GM23338 (cell line): ENCODE measurements around the gene TRIO. TPM values are rescaled to one million over a fixed set of nuclear protein-coding genes. Genes with fewer than 3 reads are reported as not detected.

Source experiments
- ATAC-seq: fragments of 200-7000 bp; cut with Tn5 transposase; 3 replicates; pipeline ENCODE4 v1.9.1; 2020
- DNase-seq: peaks from one replicate; pipeline ENCODE4 v3.0.0-alpha.2; 2015; ENCODE audit warnings: low spot score
- H2AFZ ChIP-seq: fragments of 200-600 bp; sonication (generic); 2 replicates; pipeline ENCODE4 v1.8.0; 2016; ENCODE audit warnings: antibody characterized with exemption, mild to moderate bottlenecking, moderate library complexity
- H3F3A ChIP-seq: fragments of 200-600 bp; sonication (generic); replicated peaks from 2 replicates; pipeline ENCODE4 v1.8.0; 2017; ENCODE audit warnings: antibody characterized with exemption, mixed run types, low read depth
- H3K27ac ChIP-seq: fragments of 200-600 bp; sonication (generic); 2 replicates; pipeline ENCODE4 v1.6.1; 2016; ENCODE audit warnings: low read depth
- H3K27me3 ChIP-seq: fragments of 200-600 bp; sonication (generic); 2 replicates; pipeline ENCODE4 v1.8.0; 2016; ENCODE audit warnings: mild to moderate bottlenecking, mixed run types, moderate library complexity; ENCODE audit not compliant: insufficient read depth
- H3K36me3 ChIP-seq: fragments of 200-600 bp; sonication (generic); 2 replicates; pipeline ENCODE4 v1.8.0; 2016; ENCODE audit warnings: mild to moderate bottlenecking; ENCODE audit not compliant: insufficient read depth
- H3K4me1 ChIP-seq: fragments of 200-600 bp; sonication (generic); 2 replicates; pipeline ENCODE4 v1.8.0; 2016; ENCODE audit warnings: mild to moderate bottlenecking, moderate library complexity; ENCODE audit not compliant: insufficient read depth
- H3K4me2 ChIP-seq: fragments of 200-600 bp; sonication (generic); 2 replicates; pipeline ENCODE4 v1.7.1; 2017; ENCODE audit warnings: mixed run types
- H3K4me3 ChIP-seq: fragments of 200-600 bp; sonication (generic); 2 replicates; pipeline ENCODE4 v1.6.1; 2016; ENCODE audit warnings: mixed run types
- H3K79me2 ChIP-seq: fragments of 200-600 bp; sonication (generic); replicated peaks from 2 replicates; pipeline ENCODE4 v1.8.0; 2017; ENCODE audit warnings: mild to moderate bottlenecking; ENCODE audit not compliant: insufficient read depth
- H3K9me2 ChIP-seq: fragments of 200-600 bp; sonication (generic); 2 replicates; pipeline ENCODE4 v1.8.0; 2017; ENCODE audit not compliant: insufficient read depth
- H4K20me1 ChIP-seq: fragments of 200-600 bp; sonication (generic); replicated peaks from 2 replicates; pipeline ENCODE4 v1.8.0; 2017; ENCODE audit warnings: mild to moderate bottlenecking; ENCODE audit not compliant: insufficient read depth
- H3K27ac Mint-ChIP-seq: 2 replicates; pipeline ENCODE4 v1.8.0; 2020; ENCODE audit warnings: inconsistent platforms, mild to moderate bottlenecking, moderate library complexity, mixed read lengths
- H3K27me3 Mint-ChIP-seq: 3 replicates; pipeline ENCODE4 v1.8.0; 2022; ENCODE audit warnings: low read depth, mild to moderate bottlenecking, moderate library complexity, mixed read lengths, inconsistent platforms; ENCODE audit not compliant: insufficient read depth, poor library complexity
- H3K36me3 Mint-ChIP-seq: 3 replicates; pipeline ENCODE4 v1.8.0; 2021; ENCODE audit warnings: low read depth, mild to moderate bottlenecking, inconsistent platforms, moderate library complexity, mixed read lengths
- H3K4me1 Mint-ChIP-seq: 3 replicates; pipeline ENCODE4 v1.8.0; 2020; ENCODE audit warnings: mild to moderate bottlenecking, inconsistent platforms, mixed read lengths
- H3K4me3 Mint-ChIP-seq: 3 replicates; pipeline ENCODE4 v1.8.0; 2021; ENCODE audit warnings: moderate library complexity, mild to moderate bottlenecking, inconsistent platforms, mixed read lengths
- H3K9me3 Mint-ChIP-seq: 3 replicates; pipeline ENCODE4 v1.8.0; 2020; ENCODE audit warnings: moderate library complexity, mild to moderate bottlenecking, inconsistent platforms, mixed read lengths
- CREB1 ChIP-seq: fragments of 250-450 bp; sonication (Bioruptor Pico); IDR thresholded peaks from 2 replicates; pipeline ENCODE4 v1.5.0; 2020; ENCODE audit warnings: low read depth, mild to moderate bottlenecking, moderate library complexity
- EZH2 ChIP-seq: fragments of 200-600 bp; sonication (generic); IDR thresholded peaks from one replicate; pipeline ENCODE4 v1.8.0; 2017; ENCODE audit warnings: antibody characterized with exemption, mild to moderate bottlenecking, low read depth; ENCODE audit not compliant: unreplicated experiment
- EZH2phosphoT487 ChIP-seq: fragments of 200-600 bp; sonication (generic); IDR thresholded peaks from one replicate; pipeline ENCODE4 v1.8.1; 2018; ENCODE audit warnings: antibody characterized with exemption; ENCODE audit not compliant: unreplicated experiment
- JUNB ChIP-seq: IDR thresholded peaks from one replicate; pipeline ENCODE4 v1.6.1; 2016; ENCODE audit warnings: antibody characterized with exemption; ENCODE audit not compliant: unreplicated experiment
- NANOG ChIP-seq: IDR thresholded peaks from 2 replicates; pipeline ENCODE4 v1.6.1; 2016; ENCODE audit warnings: antibody characterized with exemption, borderline replicate concordance
- POLR2AphosphoS5 ChIP-seq: IDR thresholded peaks from 2 replicates; pipeline ENCODE4 v1.6.1; 2016; ENCODE audit warnings: antibody characterized with exemption, low read depth
- STAT1 ChIP-seq: IDR thresholded peaks from one replicate; pipeline ENCODE4 v1.6.1; 2016; ENCODE audit warnings: antibody characterized with exemption; ENCODE audit not compliant: unreplicated experiment
- ZNF114 ChIP-seq: fragments of 250-450 bp; sonication (Bioruptor Pico); IDR thresholded peaks from 2 replicates; pipeline ENCODE4 v1.5.0; 2020; ENCODE audit warnings: mild to moderate bottlenecking, moderate library complexity
- ZNF331 ChIP-seq: fragments of 250-450 bp; sonication (Bioruptor Pico); IDR thresholded peaks from 2 replicates; pipeline ENCODE4 v1.5.0; 2020; ENCODE audit warnings: low read depth, mild to moderate bottlenecking, moderate library complexity
- polyA plus RNA-seq: library from polyadenylated mRNA; unstranded; fragments of >200 nt; fragmentation: Nextera tagmentation; extraction: Ambion mirVana; gene quantifications from 2 replicates; pipeline ENCODE4 v1.2.1, GENCODE V29; 2016
- total RNA-seq: library from RNA; depleted of rRNA; stranded (reverse); fragments of >200 nt; shearing (Covaris generic); gene quantifications from 2 replicates; pipeline ENCODE4 v1.2.3, GENCODE V29; 2014
- TF ChIP-seq, protein P1 (sequence below): fragments of 250-450 bp; sonication (Bioruptor Pico); IDR thresholded peaks from 2 replicates; pipeline ENCODE4 v1.5.0; 2020; ENCODE audit warnings: mild to moderate bottlenecking, moderate library complexity
- TF ChIP-seq, protein P2 (sequence below): IDR thresholded peaks from 2 replicates; pipeline ENCODE4 v1.6.1; 2016; ENCODE audit warnings: antibody characterized with exemption
- TF ChIP-seq, protein P3 (sequence below), 2 experiments: fragments of 200-600 bp in 1 of 2; sonication (generic) in 1 of 2; conservative IDR thresholded peaks; 2 replicates each; pipeline versions ENCODE4 v1.5.1 to v1.6.1; 2016 to 2017; ENCODE audit warnings: antibody characterized with exemption in 2 of 2, low read depth in 2 of 2, mild to moderate bottlenecking in 2 of 2, moderate library complexity in 1 of 2
- TF ChIP-seq, protein P4 (sequence below): IDR thresholded peaks from one replicate; pipeline ENCODE4 v1.6.1; 2018; ENCODE audit warnings: antibody characterized with exemption; ENCODE audit not compliant: unreplicated experiment

TRIO gene
- total and polyA plus RNA-seq, 2 experiments from 2014 or later: 13.8 to 113 TPM

DNA sequence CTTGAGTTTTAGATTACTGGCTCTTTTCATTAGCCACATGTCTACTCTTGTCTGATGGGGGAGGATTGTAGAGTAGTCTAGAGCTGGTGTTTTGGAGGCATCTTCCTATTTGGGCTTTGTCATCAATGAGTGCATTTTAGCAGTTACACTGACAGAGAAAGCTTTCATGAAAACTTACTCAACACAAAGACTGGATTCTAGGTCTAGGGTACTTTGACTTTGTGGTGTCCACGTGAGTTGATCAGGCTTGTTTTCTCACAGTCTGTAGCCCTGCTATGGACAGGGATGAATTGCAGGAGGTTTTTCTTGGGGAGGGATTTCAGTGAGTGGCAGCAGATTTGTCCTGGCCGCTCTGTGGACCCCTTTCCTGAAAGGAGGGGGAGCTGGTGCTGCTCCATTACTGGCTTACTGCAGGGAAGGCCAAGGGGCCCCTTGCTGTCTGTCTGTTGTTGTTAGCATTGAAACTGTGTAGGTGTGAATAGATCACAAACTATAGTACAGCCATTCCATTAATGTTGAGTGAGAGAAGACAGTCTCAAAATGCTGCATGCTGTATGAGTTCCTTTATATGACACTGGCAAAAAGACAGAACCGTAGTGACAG lies 6.6 kb downstream of the TRIO start:
- H3K27ac ChIP-seq: no peak overlapping the region
- peaks cover 100% of the 10 kb centered on the region for H3K79me2 ChIP-seq
- H3K27me3 ChIP-seq: no peaks in the 10 kb centered on the region; the same call in 1 of the 2 replicates
- H3K4me2 ChIP-seq: peak overlapping the region; percentile 55
- H2AFZ ChIP-seq: no peak overlapping the region
- H3K9me2 ChIP-seq: no peaks in the 10 kb centered on the region
- no peak for TF ChIP-seq EZH2phosphoT487
- TF ChIP-seq, protein P1, sequence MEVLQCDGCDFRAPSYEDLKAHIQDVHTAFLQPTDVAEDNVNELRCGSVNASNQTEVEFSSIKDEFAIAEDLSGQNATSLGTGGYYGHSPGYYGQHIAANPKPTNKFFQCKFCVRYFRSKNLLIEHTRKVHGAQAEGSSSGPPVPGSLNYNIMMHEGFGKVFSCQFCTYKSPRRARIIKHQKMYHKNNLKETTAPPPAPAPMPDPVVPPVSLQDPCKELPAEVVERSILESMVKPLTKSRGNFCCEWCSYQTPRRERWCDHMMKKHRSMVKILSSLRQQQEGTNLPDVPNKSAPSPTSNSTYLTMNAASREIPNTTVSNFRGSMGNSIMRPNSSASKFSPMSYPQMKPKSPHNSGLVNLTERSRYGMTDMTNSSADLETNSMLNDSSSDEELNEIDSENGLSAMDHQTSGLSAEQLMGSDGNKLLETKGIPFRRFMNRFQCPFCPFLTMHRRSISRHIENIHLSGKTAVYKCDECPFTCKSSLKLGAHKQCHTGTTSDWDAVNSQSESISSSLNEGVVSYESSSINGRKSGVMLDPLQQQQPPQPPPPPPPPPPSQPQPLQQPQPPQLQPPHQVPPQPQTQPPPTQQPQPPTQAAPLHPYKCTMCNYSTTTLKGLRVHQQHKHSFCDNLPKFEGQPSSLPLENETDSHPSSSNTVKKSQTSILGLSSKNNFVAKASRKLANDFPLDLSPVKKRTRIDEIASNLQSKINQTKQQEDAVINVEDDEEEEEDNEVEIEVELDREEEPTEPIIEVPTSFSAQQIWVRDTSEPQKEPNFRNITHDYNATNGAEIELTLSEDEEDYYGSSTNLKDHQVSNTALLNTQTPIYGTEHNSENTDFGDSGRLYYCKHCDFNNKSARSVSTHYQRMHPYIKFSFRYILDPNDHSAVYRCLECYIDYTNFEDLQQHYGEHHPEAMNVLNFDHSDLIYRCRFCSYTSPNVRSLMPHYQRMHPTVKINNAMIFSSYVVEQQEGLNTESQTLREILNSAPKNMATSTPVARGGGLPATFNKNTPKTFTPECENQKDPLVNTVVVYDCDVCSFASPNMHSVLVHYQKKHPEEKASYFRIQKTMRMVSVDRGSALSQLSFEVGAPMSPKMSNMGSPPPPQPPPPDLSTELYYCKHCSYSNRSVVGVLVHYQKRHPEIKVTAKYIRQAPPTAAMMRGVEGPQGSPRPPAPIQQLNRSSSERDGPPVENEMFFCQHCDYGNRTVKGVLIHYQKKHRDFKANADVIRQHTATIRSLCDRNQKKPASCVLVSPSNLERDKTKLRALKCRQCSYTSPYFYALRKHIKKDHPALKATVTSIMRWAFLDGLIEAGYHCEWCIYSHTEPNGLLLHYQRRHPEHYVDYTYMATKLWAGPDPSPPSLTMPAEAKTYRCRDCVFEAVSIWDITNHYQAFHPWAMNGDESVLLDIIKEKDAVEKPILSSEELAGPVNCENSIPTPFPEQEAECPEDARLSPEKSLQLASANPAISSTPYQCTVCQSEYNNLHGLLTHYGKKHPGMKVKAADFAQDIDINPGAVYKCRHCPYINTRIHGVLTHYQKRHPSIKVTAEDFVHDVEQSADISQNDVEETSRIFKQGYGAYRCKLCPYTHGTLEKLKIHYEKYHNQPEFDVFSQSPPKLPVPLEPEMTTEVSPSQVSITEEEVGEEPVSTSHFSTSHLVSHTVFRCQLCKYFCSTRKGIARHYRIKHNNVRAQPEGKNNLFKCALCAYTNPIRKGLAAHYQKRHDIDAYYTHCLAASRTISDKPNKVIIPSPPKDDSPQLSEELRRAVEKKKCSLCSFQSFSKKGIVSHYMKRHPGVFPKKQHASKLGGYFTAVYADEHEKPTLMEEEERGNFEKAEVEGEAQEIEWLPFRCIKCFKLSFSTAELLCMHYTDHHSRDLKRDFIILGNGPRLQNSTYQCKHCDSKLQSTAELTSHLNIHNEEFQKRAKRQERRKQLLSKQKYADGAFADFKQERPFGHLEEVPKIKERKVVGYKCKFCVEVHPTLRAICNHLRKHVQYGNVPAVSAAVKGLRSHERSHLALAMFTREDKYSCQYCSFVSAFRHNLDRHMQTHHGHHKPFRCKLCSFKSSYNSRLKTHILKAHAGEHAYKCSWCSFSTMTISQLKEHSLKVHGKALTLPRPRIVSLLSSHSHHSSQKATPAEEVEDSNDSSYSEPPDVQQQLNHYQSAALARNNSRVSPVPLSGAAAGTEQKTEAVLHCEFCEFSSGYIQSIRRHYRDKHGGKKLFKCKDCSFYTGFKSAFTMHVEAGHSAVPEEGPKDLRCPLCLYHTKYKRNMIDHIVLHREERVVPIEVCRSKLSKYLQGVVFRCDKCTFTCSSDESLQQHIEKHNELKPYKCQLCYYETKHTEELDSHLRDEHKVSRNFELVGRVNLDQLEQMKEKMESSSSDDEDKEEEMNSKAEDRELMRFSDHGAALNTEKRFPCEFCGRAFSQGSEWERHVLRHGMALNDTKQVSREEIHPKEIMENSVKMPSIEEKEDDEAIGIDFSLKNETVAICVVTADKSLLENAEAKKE (CRISPR knock-in tag): no peak
- no peak for TF ChIP-seq EZH2
- TF ChIP-seq POLR2AphosphoS5: no peak
- TF ChIP-seq, protein P2, sequence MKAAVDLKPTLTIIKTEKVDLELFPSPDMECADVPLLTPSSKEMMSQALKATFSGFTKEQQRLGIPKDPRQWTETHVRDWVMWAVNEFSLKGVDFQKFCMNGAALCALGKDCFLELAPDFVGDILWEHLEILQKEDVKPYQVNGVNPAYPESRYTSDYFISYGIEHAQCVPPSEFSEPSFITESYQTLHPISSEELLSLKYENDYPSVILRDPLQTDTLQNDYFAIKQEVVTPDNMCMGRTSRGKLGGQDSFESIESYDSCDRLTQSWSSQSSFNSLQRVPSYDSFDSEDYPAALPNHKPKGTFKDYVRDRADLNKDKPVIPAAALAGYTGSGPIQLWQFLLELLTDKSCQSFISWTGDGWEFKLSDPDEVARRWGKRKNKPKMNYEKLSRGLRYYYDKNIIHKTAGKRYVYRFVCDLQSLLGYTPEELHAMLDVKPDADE: no peak
- TF ChIP-seq CREB1 (CRISPR knock-in tag): no peak
- no peak for TF ChIP-seq ZNF331
- TF ChIP-seq NANOG: no peak
- TF ChIP-seq, protein P3, sequence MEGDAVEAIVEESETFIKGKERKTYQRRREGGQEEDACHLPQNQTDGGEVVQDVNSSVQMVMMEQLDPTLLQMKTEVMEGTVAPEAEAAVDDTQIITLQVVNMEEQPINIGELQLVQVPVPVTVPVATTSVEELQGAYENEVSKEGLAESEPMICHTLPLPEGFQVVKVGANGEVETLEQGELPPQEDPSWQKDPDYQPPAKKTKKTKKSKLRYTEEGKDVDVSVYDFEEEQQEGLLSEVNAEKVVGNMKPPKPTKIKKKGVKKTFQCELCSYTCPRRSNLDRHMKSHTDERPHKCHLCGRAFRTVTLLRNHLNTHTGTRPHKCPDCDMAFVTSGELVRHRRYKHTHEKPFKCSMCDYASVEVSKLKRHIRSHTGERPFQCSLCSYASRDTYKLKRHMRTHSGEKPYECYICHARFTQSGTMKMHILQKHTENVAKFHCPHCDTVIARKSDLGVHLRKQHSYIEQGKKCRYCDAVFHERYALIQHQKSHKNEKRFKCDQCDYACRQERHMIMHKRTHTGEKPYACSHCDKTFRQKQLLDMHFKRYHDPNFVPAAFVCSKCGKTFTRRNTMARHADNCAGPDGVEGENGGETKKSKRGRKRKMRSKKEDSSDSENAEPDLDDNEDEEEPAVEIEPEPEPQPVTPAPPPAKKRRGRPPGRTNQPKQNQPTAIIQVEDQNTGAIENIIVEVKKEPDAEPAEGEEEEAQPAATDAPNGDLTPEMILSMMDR (conservative IDR thresholded peaks at IDR 0.05; ENCODE audit: low read depth in 2 of 2): no peak
- TF ChIP-seq, protein P4, sequence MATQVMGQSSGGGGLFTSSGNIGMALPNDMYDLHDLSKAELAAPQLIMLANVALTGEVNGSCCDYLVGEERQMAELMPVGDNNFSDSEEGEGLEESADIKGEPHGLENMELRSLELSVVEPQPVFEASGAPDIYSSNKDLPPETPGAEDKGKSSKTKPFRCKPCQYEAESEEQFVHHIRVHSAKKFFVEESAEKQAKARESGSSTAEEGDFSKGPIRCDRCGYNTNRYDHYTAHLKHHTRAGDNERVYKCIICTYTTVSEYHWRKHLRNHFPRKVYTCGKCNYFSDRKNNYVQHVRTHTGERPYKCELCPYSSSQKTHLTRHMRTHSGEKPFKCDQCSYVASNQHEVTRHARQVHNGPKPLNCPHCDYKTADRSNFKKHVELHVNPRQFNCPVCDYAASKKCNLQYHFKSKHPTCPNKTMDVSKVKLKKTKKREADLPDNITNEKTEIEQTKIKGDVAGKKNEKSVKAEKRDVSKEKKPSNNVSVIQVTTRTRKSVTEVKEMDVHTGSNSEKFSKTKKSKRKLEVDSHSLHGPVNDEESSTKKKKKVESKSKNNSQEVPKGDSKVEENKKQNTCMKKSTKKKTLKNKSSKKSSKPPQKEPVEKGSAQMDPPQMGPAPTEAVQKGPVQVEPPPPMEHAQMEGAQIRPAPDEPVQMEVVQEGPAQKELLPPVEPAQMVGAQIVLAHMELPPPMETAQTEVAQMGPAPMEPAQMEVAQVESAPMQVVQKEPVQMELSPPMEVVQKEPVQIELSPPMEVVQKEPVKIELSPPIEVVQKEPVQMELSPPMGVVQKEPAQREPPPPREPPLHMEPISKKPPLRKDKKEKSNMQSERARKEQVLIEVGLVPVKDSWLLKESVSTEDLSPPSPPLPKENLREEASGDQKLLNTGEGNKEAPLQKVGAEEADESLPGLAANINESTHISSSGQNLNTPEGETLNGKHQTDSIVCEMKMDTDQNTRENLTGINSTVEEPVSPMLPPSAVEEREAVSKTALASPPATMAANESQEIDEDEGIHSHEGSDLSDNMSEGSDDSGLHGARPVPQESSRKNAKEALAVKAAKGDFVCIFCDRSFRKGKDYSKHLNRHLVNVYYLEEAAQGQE: no peak
- no peak for TF ChIP-seq STAT1
- TF ChIP-seq ZNF114 (CRISPR knock-in tag): no peak
- no peak for TF ChIP-seq JUNB
- no peak; the same call in 2 of the 3 replicates for ATAC-seq
- Mint-ChIP-seq H3K9me3 (no peaks in the 10 kb centered on the region; the same call in 2 of the 3 replicates), H3K36me3 (no peaks in the 10 kb centered on the region; the same call in 2 of the 3 replicates), H3K4me3 (peak overlapping the region; percentile 1; the same call in 1 of the 3 replicates), H3K27ac (peak overlapping the region; percentile 16; the same call in 1 of the 2 replicates), H3K4me1 (peaks cover 85% of the 10 kb centered on the region), H3K27me3 (peaks cover 14% of the 10 kb centered on the region)
- no peaks in the 10 kb centered on the region for H3F3A ChIP-seq
- peaks cover 92% of the 10 kb centered on the region for H4K20me1 ChIP-seq
- no peak overlapping the region for H3K4me3 ChIP-seq
- no peaks in the 10 kb centered on the region for H3K36me3 ChIP-seq
- no peak for DNase-seq
- H3K4me1 ChIP-seq: peaks cover 85% of the 10 kb centered on the region
